GM12891 (cell line): ENCODE measurements around the gene LRMDA.

Experiments
- DNase-seq: peaks from one replicate; pipeline ENCODE4 v3.0.0; 2011; ENCODE audit warnings: low spot score; ENCODE audit not compliant: insufficient read length
- FAIRE-seq: peaks from 2 replicates; lab custom pipeline; 2011; peaks lifted over from hg19 to GRCh38; lab: Jason Lieb, UNC
- PAX5 ChIP-seq: IDR thresholded peaks from 2 replicates; pipeline ENCODE4 v1.6.1; 2011; ENCODE audit warnings: low read length, moderate library complexity, mild to moderate bottlenecking; ENCODE audit not compliant: insufficient read depth, severe bottlenecking
- POLR2A ChIP-seq: IDR thresholded peaks from 2 replicates; pipeline ENCODE4 v1.6.1; 2011; ENCODE audit warnings: low read depth, low read length, control low read depth
- POLR2AphosphoS5 ChIP-seq: IDR thresholded peaks from 2 replicates; pipeline ENCODE4 v1.6.1; 2011; ENCODE audit warnings: low read depth, low read length, control low read depth
- POU2F2 ChIP-seq: IDR thresholded peaks from 2 replicates; pipeline ENCODE4 v1.6.1; 2011; ENCODE audit warnings: low read depth, mild to moderate bottlenecking, control low read depth, low read length, moderate library complexity
- SPI1 ChIP-seq: IDR thresholded peaks from 2 replicates; pipeline ENCODE4 v1.6.1; 2011; ENCODE audit warnings: low read depth, low read length, control low read depth
- TAF1 ChIP-seq: IDR thresholded peaks from 2 replicates; pipeline ENCODE4 v1.6.1; 2011; ENCODE audit warnings: low read depth, low read length, control low read depth

LRMDA gene

GRCh38 chr10:75987616-75988015, 556.2 kb downstream of the LRMDA start:
- no peak for TF ChIP-seq POLR2A
- TF ChIP-seq SPI1: no peak
- TF ChIP-seq TAF1: no peak
- TF ChIP-seq POU2F2: no peak
- TF ChIP-seq POLR2AphosphoS5: no peak
- no peak for TF ChIP-seq PAX5
- FAIRE-seq: no peak
- no peak for DNase-seq

GRCh38 chr10:75994357-75995040, 563.1 kb downstream of the LRMDA start:
- TF ChIP-seq POU2F2 (no peak), POLR2A (no peak), POLR2AphosphoS5 (no peak)
- FAIRE-seq (no peak), DNase-seq (no peak)

GRCh38 chr10:75995041-75995430, 563.6 kb downstream of the LRMDA start:
- DNase-seq (no peak), FAIRE-seq (no peak)
- TF ChIP-seq TAF1 (no peak), POU2F2 (no peak), PAX5 (no peak), POLR2A (no peak), SPI1 (no peak), POLR2AphosphoS5 (no peak)

DNA sequence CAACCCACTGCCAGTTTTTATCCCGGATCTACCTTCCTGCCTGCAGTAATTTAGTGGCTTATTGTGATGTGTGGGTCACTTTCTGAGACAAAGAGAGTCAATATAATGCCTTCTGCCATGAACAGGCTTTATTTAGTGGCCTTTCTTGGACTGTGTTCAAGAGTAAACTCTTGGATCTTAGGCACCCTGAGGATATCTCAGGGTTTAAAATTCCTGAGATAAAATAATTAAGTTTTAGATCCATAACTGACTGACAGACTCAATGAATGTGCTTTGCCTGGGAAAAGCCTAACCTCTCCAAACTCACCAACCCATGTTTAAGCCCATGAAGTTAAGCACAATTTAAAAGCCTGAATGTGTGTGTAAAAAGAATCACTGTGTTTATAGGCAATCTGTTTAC, 564.3 kb downstream of the LRMDA start:
- FAIRE-seq (no peak), DNase-seq (no peak)
- TF ChIP-seq SPI1 (no peak), POLR2A (no peak), POLR2AphosphoS5 (no peak), PAX5 (no peak), POU2F2 (no peak), TAF1 (no peak)

- TF ChIP-seq PAX5 (no peak), TAF1 (no peak), POLR2AphosphoS5 (no peak), POU2F2 (no peak), POLR2A (no peak), SPI1 (no peak)
- FAIRE-seq (no peak), DNase-seq (no peak)
Measured at GRCh38 chr10:75999001-75999400, 567.6 kb downstream of the LRMDA start.

GRCh38 chr10:75999515-76000209, 568.2 kb downstream of the LRMDA start:
- no peak for TF ChIP-seq POU2F2
- TF ChIP-seq TAF1: no peak
- no peak for TF ChIP-seq SPI1
- no peak for TF ChIP-seq PAX5
- no peak for TF ChIP-seq POLR2A
- TF ChIP-seq POLR2AphosphoS5: no peak
- FAIRE-seq: no peak
- DNase-seq: no peak

GRCh38 chr10:76000550-76000949, 569.1 kb downstream of the LRMDA start:
- DNase-seq (no peak), FAIRE-seq (no peak)
- TF ChIP-seq POLR2AphosphoS5: no peak
- no peak for TF ChIP-seq POU2F2
- no peak for TF ChIP-seq TAF1
- TF ChIP-seq POLR2A: no peak
- no peak for TF ChIP-seq PAX5
- no peak for TF ChIP-seq SPI1

GRCh38 chr10:76001019-76001418, 569.6 kb downstream of the LRMDA start:
- FAIRE-seq (no peak), DNase-seq (no peak)
- TF ChIP-seq SPI1: no peak
- TF ChIP-seq POLR2A: no peak
- TF ChIP-seq PAX5: no peak
- no peak for TF ChIP-seq POU2F2
- no peak for TF ChIP-seq POLR2AphosphoS5
- no peak for TF ChIP-seq TAF1

DNA sequence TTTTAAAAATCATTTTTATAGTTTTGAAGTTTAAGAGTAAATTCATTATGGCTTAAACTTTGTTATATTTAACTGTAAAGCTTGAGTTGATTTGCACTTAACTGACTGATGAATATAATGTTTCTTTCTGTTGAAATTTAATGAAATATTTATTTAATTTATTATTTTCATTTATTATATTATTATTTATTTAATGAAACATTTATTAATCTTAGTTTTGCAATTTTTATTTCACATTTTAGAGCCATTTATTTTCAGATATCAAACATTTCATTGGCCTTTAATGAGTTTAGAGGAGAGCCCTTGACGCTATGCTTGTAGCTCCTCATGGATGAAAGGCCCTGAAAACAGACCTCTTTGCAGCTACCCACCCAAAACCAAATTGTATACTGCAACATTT, 570.0 kb downstream of the LRMDA start:
- DNase-seq (no peak), FAIRE-seq (no peak)
- TF ChIP-seq SPI1 (no peak), PAX5 (no peak), POLR2AphosphoS5 (no peak), TAF1 (no peak), POU2F2 (no peak), POLR2A (no peak)

- no peak for DNase-seq
Measured at GRCh38 chr10:76002262-76002854, 570.9 kb downstream of the LRMDA start.

More at GRCh38 chr10:76002262-76002854, 570.9 kb downstream of the LRMDA start:
- FAIRE-seq: no peak
- TF ChIP-seq SPI1 (no peak), POU2F2 (no peak), POLR2AphosphoS5 (no peak), POLR2A (no peak), PAX5 (no peak), TAF1 (no peak)
